Activated CD8-positive, alpha-beta memory T cell treated with anti-CD3 and anti-CD28 coated beads, Interleukin-2, amount 10 ng/mL, durations not matched to agents 7 days and 5 days (primary cell): ENCODE measurements around the gene CMTM1. TPM values are rescaled to one million over a fixed set of nuclear protein-coding genes. Genes with fewer than 3 reads are reported as not detected.

Source experiments
- ATAC-seq: fragments of 150-1000 bp; cut with Tn5 transposase; one replicate; pipeline ENCODE4 v1.10.0; 2021; ENCODE audit warnings: moderate library complexity
- CTCF ChIA-PET: fragments of 350-600 bp; sonication (Branson Sonifier 250); formaldehyde crosslinking; loops from one replicate; lab custom pipeline; 2021; ENCODE audit warnings: antibody characterized with exemption; lab: Charles Lee
- DNase-seq: peaks from one replicate; pipeline ENCODE4 v3.0.0-alpha.2; 2020
- H3K27ac Mint-ChIP-seq: one replicate; pipeline ENCODE4 v1.8.0; 2021; ENCODE audit warnings: mild to moderate bottlenecking, mixed read lengths
- H3K27me3 Mint-ChIP-seq: one replicate; pipeline ENCODE4 v1.8.0; 2021; ENCODE audit warnings: mixed read lengths
- H3K36me3 Mint-ChIP-seq: one replicate; pipeline ENCODE4 v1.8.0; 2021; ENCODE audit warnings: mild to moderate bottlenecking, mixed read lengths
- H3K4me1 Mint-ChIP-seq: one replicate; pipeline ENCODE4 v1.8.0; 2021; ENCODE audit warnings: mixed read lengths
- H3K4me3 Mint-ChIP-seq: one replicate; pipeline ENCODE4 v1.8.0; 2021; ENCODE audit warnings: mild to moderate bottlenecking, moderate library complexity, mixed read lengths
- H3K9me3 Mint-ChIP-seq: one replicate; pipeline ENCODE4 v1.8.0; 2022; ENCODE audit warnings: low read depth, mixed read lengths
- total RNA-seq, 2 experiments: library from RNA; stranded (reverse); gene quantifications; one replicate each; pipeline ENCODE4 v1.2.3, GENCODE V29; 2021

Gene CMTM1
- total RNA-seq, 2 experiments from 2014 or later, result 21.1 to 21.4 TPM

GRCh38 chr16:66544016-66544757 is 22.1 kb upstream of the CMTM1 start:
- no peak for ATAC-seq
- Mint-ChIP-seq H3K36me3 (peaks cover 1% of the 10 kb centered on the region), H3K27me3 (no peaks in the 10 kb centered on the region), H3K27ac (no peak overlapping the region), H3K4me3 (no peak overlapping the region), H3K4me1 (peaks cover 32% of the 10 kb centered on the region), H3K9me3 (no peaks in the 10 kb centered on the region)
- CTCF ChIA-PET, result interaction anchor here (1.1 to 1.7 kb wide), 4 partner anchors 21 to 65 kb away, joined by 3 to 6 read pairs (median 4); no protein-coding TSS in a partner anchor
- no peak for DNase-seq

GRCh38 chr16:66547101-66547989 is 18.9 kb upstream of the CMTM1 start:
- H3K4me3 Mint-ChIP-seq, result no peak overlapping the region
- peak overlapping the region; percentile 7 for H3K27ac Mint-ChIP-seq
- H3K9me3 Mint-ChIP-seq, result no peaks in the 10 kb centered on the region
- H3K27me3 Mint-ChIP-seq, result no peaks in the 10 kb centered on the region
- no peak for DNase-seq
- peaks cover 42% of the 10 kb centered on the region for H3K4me1 Mint-ChIP-seq
- CTCF ChIA-PET, result interaction anchor here (0.7 to 1.8 kb wide), 3 partner anchors 35 to 43 kb away, joined by 3 to 6 read pairs (median 4); no protein-coding TSS in a partner anchor
- ATAC-seq, result no peak
- H3K36me3 Mint-ChIP-seq, result peaks cover under 1% of the 10 kb centered on the region

GRCh38 chr16:66548068-66548467 is 18.2 kb upstream of the CMTM1 start:
- H3K27me3 Mint-ChIP-seq, result no peaks in the 10 kb centered on the region
- no peaks in the 10 kb centered on the region for H3K9me3 Mint-ChIP-seq
- no peak for DNase-seq
- peaks cover 47% of the 10 kb centered on the region for H3K4me1 Mint-ChIP-seq
- H3K36me3 Mint-ChIP-seq, result peaks cover 4% of the 10 kb centered on the region
- no peak overlapping the region for H3K4me3 Mint-ChIP-seq
- H3K27ac Mint-ChIP-seq, result peak overlapping the region; percentile 57
- CTCF ChIA-PET, result interaction anchor here (0.7 to 1.0 kb wide), 2 partner anchors 36 to 56 kb away, joined by 3 to 4 read pairs; no protein-coding TSS in a partner anchor
- no peak for ATAC-seq

- H3K27ac Mint-ChIP-seq, result peak overlapping the region; percentile 57
- peaks cover 12% of the 10 kb centered on the region for H3K36me3 Mint-ChIP-seq
- CTCF ChIA-PET, result interaction anchor here (0.6 to 1.2 kb wide), 4 partner anchors 16 to 60 kb away, joined by 3 to 4 read pairs (median 3); no protein-coding TSS in a partner anchor
- no peak for DNase-seq
- no peaks in the 10 kb centered on the region for H3K27me3 Mint-ChIP-seq
- H3K4me3 Mint-ChIP-seq, result peak overlapping the region; percentile 80
- no peak for ATAC-seq
- no peaks in the 10 kb centered on the region for H3K9me3 Mint-ChIP-seq
- peaks cover 54% of the 10 kb centered on the region for H3K4me1 Mint-ChIP-seq
These were observed 17.4 kb upstream of the CMTM1 start for GRCh38 chr16:66548868-66549267.

- CTCF ChIA-PET, result interaction anchor here (0.6 to 6.0 kb wide), 9 partner anchors 11 to 60 kb away, joined by 3 to 52 read pairs (median 4); no protein-coding TSS in a partner anchor
- peak within 1 kb of the TSS; percentile 80 for H3K4me3 Mint-ChIP-seq
- peak; percentile 66 for DNase-seq
- peak; percentile 38 for ATAC-seq
- H3K27me3 Mint-ChIP-seq, result no peaks in the 10 kb centered on the region
- peaks cover 18% of the 10 kb centered on the region for H3K36me3 Mint-ChIP-seq
- peak within 1 kb of the TSS; percentile 96 for H3K27ac Mint-ChIP-seq
- peaks cover 60% of the 10 kb centered on the region for H3K4me1 Mint-ChIP-seq
- H3K9me3 Mint-ChIP-seq, result no peaks in the 10 kb centered on the region
These were observed 16.7 kb upstream of the CMTM1 start, which contains the start of gene TK2 for GRCh38 chr16:66549284-66550131. TK2 (minus strand) TSS chr16:66550122; CDS start chr16:66550061, 61 bp downstream.

GRCh38 chr16:66551348-66551759 is 14.9 kb upstream of the CMTM1 start:
- peak overlapping the region; percentile 96 for H3K27ac Mint-ChIP-seq

GRCh38 chr16:66551788-66552285 is 14.4 kb upstream of the CMTM1 start:
- ATAC-seq (peak; percentile 6), DNase-seq (no peak)
- H3K9me3 Mint-ChIP-seq, result no peaks in the 10 kb centered on the region
- H3K4me3 Mint-ChIP-seq, result peak overlapping the region; percentile 98
- CTCF ChIA-PET, result interaction anchor here (0.7 to 6.0 kb wide), 20 partner anchors 9 to 145 kb away, joined by 3 to 52 read pairs (median 6); no protein-coding TSS in a partner anchor
- H3K27ac Mint-ChIP-seq, result peak overlapping the region; percentile 96
- H3K36me3 Mint-ChIP-seq, result peaks cover 34% of the 10 kb centered on the region
- H3K4me1 Mint-ChIP-seq, result peaks cover 79% of the 10 kb centered on the region
- H3K27me3 Mint-ChIP-seq, result no peaks in the 10 kb centered on the region

More at GRCh38 chr16:66551348-66551759, 14.9 kb upstream of the CMTM1 start:
- CTCF ChIA-PET, result interaction anchor here (0.7 to 6.0 kb wide), 15 partner anchors 8 to 145 kb away, joined by 3 to 52 read pairs (median 10); no protein-coding TSS in a partner anchor
- ATAC-seq (peak; percentile 53), DNase-seq (peak; percentile 80)
- peaks cover 75% of the 10 kb centered on the region for H3K4me1 Mint-ChIP-seq
- peaks cover 34% of the 10 kb centered on the region for H3K36me3 Mint-ChIP-seq
- no peaks in the 10 kb centered on the region for H3K9me3 Mint-ChIP-seq
- no peaks in the 10 kb centered on the region for H3K27me3 Mint-ChIP-seq
- peak overlapping the region; percentile 98 for H3K4me3 Mint-ChIP-seq

- CTCF ChIA-PET, result interaction anchor here (0.7 to 6.0 kb wide), 19 partner anchors 9 to 146 kb away, joined by 3 to 52 read pairs (median 6); no protein-coding TSS in a partner anchor
- peak within 1 kb of the TSS; percentile 96 for H3K27ac Mint-ChIP-seq
- no peaks in the 10 kb centered on the region for H3K27me3 Mint-ChIP-seq
- ATAC-seq (peak; percentile 74), DNase-seq (peak; percentile 94)
- peaks cover 37% of the 10 kb centered on the region for H3K36me3 Mint-ChIP-seq
- H3K9me3 Mint-ChIP-seq, result no peaks in the 10 kb centered on the region
- H3K4me3 Mint-ChIP-seq, result peak within 1 kb of the TSS; percentile 98
- H3K4me1 Mint-ChIP-seq, result peaks cover 80% of the 10 kb centered on the region
These were observed 13.7 kb upstream of the CMTM1 start, which contains the start of gene CKLF for GRCh38 chr16:66552286-66553177. CKLF (plus strand) TSS chr16:66552576; CDS start chr16:66552716, 140 bp downstream.

- Mint-ChIP-seq H3K4me1 (peaks cover 79% of the 10 kb centered on the region), H3K27ac (peak overlapping the region; percentile 96), H3K4me3 (peak overlapping the region; percentile 98), H3K9me3 (no peaks in the 10 kb centered on the region), H3K27me3 (no peaks in the 10 kb centered on the region), H3K36me3 (peaks cover 42% of the 10 kb centered on the region)
- DNase-seq (no peak), ATAC-seq (no peak)
- CTCF ChIA-PET, result interaction anchor here (1.0 to 6.0 kb wide), 12 partner anchors 10 to 277 kb away, joined by 3 to 52 read pairs (median 16); partner anchors contain the start of gene NAE1
These were observed 13.0 kb upstream of the CMTM1 start for GRCh38 chr16:66553223-66553622.

GRCh38 chr16:66554021-66554420 is 12.2 kb upstream of the CMTM1 start:
- Mint-ChIP-seq H3K4me3 (peak overlapping the region; percentile 98), H3K27ac (peak overlapping the region; percentile 96), H3K9me3 (no peaks in the 10 kb centered on the region), H3K27me3 (no peaks in the 10 kb centered on the region), H3K36me3 (peaks cover 50% of the 10 kb centered on the region), H3K4me1 (peaks cover 79% of the 10 kb centered on the region)
- ATAC-seq (no peak), DNase-seq (no peak)
- CTCF ChIA-PET, result interaction anchor here (1.0 to 6.0 kb wide), 7 partner anchors 9 to 277 kb away, joined by 3 to 52 read pairs (median 16); partner anchors contain the start of gene NAE1

- H3K27me3 Mint-ChIP-seq, result no peaks in the 10 kb centered on the region
- no peaks in the 10 kb centered on the region for H3K9me3 Mint-ChIP-seq
- peak overlapping the region; percentile 98 for H3K4me3 Mint-ChIP-seq
- DNase-seq, result no peak
- H3K4me1 Mint-ChIP-seq, result peaks cover 80% of the 10 kb centered on the region
- H3K36me3 Mint-ChIP-seq, result peaks cover 51% of the 10 kb centered on the region
- no peak for ATAC-seq
- CTCF ChIA-PET, result interaction anchor here (1.0 to 6.0 kb wide), 6 partner anchors 9 to 148 kb away, joined by 3 to 52 read pairs (median 12); no protein-coding TSS in a partner anchor
- peak overlapping the region; percentile 96 for H3K27ac Mint-ChIP-seq
These were observed 11.7 kb upstream of the CMTM1 start for GRCh38 chr16:66554495-66554894.
